GM23338 (cell line): ENCODE measurements around the gene WFDC9.

ENCODE experiments used
- EZH2 ChIP-seq: fragments of 200-600 bp; sonication (generic); IDR thresholded peaks from one replicate; pipeline ENCODE4 v1.8.0; 2017; ENCODE audit warnings: antibody characterized with exemption, mild to moderate bottlenecking, low read depth; ENCODE audit not compliant: unreplicated experiment
- EZH2phosphoT487 ChIP-seq: fragments of 200-600 bp; sonication (generic); IDR thresholded peaks from one replicate; pipeline ENCODE4 v1.8.1; 2018; ENCODE audit warnings: antibody characterized with exemption; ENCODE audit not compliant: unreplicated experiment
- POLR2AphosphoS5 ChIP-seq: IDR thresholded peaks from 2 replicates; pipeline ENCODE4 v1.6.1; 2016; ENCODE audit warnings: antibody characterized with exemption, low read depth
- STAT1 ChIP-seq: IDR thresholded peaks from one replicate; pipeline ENCODE4 v1.6.1; 2016; ENCODE audit warnings: antibody characterized with exemption; ENCODE audit not compliant: unreplicated experiment
- TF ChIP-seq, protein P1 (sequence below), 2 experiments: fragments of 200-600 bp in 1 of 2; sonication (generic) in 1 of 2; conservative IDR thresholded peaks; 2 replicates each; pipeline versions ENCODE4 v1.5.1 to v1.6.1; 2016 to 2017; ENCODE audit warnings: antibody characterized with exemption in 2 of 2, low read depth in 2 of 2, mild to moderate bottlenecking in 2 of 2, moderate library complexity in 1 of 2
- TF ChIP-seq, protein P2 (sequence below): IDR thresholded peaks from one replicate; pipeline ENCODE4 v1.6.1; 2018; ENCODE audit warnings: antibody characterized with exemption; ENCODE audit not compliant: unreplicated experiment

DNA sequence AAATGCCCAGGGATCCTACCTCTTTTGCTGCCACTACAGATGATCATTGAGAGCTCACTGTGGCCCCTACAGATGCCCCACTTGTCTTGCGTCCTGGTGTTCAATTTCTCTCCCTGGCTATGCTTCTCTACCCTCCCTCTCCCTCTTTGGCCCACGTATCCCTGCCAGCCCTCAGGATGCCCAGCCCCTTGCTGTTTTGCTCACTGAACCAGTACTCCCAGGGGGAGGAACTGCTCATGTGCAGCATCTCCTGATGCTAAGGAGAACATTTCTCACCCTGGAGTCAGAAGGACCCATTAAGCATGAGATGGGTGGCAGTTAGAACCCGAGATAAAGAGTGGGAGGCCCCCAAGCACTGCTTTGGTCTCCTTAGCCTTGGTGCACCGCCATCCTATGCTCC, at the start of gene WFDC9:
- TF ChIP-seq, protein P1, sequence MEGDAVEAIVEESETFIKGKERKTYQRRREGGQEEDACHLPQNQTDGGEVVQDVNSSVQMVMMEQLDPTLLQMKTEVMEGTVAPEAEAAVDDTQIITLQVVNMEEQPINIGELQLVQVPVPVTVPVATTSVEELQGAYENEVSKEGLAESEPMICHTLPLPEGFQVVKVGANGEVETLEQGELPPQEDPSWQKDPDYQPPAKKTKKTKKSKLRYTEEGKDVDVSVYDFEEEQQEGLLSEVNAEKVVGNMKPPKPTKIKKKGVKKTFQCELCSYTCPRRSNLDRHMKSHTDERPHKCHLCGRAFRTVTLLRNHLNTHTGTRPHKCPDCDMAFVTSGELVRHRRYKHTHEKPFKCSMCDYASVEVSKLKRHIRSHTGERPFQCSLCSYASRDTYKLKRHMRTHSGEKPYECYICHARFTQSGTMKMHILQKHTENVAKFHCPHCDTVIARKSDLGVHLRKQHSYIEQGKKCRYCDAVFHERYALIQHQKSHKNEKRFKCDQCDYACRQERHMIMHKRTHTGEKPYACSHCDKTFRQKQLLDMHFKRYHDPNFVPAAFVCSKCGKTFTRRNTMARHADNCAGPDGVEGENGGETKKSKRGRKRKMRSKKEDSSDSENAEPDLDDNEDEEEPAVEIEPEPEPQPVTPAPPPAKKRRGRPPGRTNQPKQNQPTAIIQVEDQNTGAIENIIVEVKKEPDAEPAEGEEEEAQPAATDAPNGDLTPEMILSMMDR (conservative IDR thresholded peaks at IDR 0.05; ENCODE audit: low read depth in 2 of 2) = no peak
- TF ChIP-seq EZH2 = no peak
- TF ChIP-seq, protein P2, sequence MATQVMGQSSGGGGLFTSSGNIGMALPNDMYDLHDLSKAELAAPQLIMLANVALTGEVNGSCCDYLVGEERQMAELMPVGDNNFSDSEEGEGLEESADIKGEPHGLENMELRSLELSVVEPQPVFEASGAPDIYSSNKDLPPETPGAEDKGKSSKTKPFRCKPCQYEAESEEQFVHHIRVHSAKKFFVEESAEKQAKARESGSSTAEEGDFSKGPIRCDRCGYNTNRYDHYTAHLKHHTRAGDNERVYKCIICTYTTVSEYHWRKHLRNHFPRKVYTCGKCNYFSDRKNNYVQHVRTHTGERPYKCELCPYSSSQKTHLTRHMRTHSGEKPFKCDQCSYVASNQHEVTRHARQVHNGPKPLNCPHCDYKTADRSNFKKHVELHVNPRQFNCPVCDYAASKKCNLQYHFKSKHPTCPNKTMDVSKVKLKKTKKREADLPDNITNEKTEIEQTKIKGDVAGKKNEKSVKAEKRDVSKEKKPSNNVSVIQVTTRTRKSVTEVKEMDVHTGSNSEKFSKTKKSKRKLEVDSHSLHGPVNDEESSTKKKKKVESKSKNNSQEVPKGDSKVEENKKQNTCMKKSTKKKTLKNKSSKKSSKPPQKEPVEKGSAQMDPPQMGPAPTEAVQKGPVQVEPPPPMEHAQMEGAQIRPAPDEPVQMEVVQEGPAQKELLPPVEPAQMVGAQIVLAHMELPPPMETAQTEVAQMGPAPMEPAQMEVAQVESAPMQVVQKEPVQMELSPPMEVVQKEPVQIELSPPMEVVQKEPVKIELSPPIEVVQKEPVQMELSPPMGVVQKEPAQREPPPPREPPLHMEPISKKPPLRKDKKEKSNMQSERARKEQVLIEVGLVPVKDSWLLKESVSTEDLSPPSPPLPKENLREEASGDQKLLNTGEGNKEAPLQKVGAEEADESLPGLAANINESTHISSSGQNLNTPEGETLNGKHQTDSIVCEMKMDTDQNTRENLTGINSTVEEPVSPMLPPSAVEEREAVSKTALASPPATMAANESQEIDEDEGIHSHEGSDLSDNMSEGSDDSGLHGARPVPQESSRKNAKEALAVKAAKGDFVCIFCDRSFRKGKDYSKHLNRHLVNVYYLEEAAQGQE = no peak
- no peak for TF ChIP-seq EZH2phosphoT487
- no peak for TF ChIP-seq POLR2AphosphoS5
- TF ChIP-seq STAT1 = no peak
